HepG2 (cell line): ENCODE measurements around the gene WDR82.

Source experiments
- ATF1 ChIP-seq: IDR thresholded peaks from 2 replicates; pipeline ENCODE4 v1.6.1; 2016; ENCODE audit warnings: mild to moderate bottlenecking, control low read depth
- CHD2 ChIP-seq: IDR thresholded peaks from 2 replicates; pipeline ENCODE4 v1.6.1; 2011; ENCODE audit warnings: low read depth, low read length, improper control_type of control experiment
- ESRRA ChIP-seq: sonication (generic); formaldehyde crosslinking; IDR thresholded peaks from 2 replicates; pipeline ENCODE4 v1.5.1; 2020; ENCODE audit warnings: mild to moderate bottlenecking, low read depth, missing genetic modification reagents
- POLR2A ChIP-seq, 2 experiments: IDR thresholded peaks; 2 replicates each; pipeline ENCODE4 v1.6.1; 2011; ENCODE audit warnings: low read depth in 2 of 2, low read length in 2 of 2, mild to moderate bottlenecking in 1 of 2, moderate library complexity in 1 of 2; ENCODE audit not compliant: insufficient read depth in 1 of 2
- ZNF138 ChIP-seq: sonication (generic); formaldehyde crosslinking; IDR thresholded peaks from 2 replicates; pipeline ENCODE4 v1.5.0; 2020; ENCODE audit warnings: mild to moderate bottlenecking, low read depth, missing genetic modification reagents
- TF ChIP-seq, protein P1 (sequence below): sonication (generic); formaldehyde crosslinking; IDR thresholded peaks from 2 replicates; pipeline ENCODE4 v1.4.0; 2020; ENCODE audit warnings: missing genetic modification reagents
- TF ChIP-seq, protein P2 (sequence below): sonication (generic); formaldehyde crosslinking; IDR thresholded peaks from 2 replicates; pipeline ENCODE4 v1.5.0; 2020; ENCODE audit warnings: mild to moderate bottlenecking, missing genetic modification reagents, moderate library complexity

DNA sequence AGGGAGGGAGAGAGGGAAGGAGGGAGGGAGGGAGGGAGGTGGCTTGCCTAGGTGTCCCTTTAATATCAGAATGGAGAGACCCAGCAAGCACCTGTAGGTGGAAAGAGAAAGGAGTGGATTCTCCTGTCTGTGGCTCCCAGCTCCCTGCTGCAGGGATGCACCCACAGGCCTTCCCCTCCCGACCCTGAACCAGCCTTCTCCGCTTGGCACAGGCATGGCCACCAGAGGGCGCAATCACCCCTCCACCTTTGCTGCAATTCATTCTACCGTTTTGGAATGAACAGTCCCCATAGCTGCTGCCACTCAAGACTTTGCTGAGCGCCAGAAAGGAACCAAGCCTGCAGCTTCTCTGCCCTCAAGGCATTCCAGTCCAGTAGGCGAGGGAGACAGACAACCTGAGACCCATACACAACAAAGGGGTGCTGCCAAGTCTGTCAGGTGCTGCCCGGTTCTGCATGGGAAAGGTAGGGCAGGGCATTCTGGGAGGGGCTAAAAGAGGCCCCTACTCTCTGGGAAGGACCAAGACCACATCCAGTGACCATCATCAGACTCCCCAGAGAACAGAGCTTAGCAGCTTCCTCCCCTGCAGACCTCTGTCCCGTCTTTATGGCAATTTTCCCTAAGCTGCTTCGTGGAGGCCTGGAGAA lies 57.9 kb downstream of the WDR82 start:
- TF ChIP-seq CHD2 (no peak), ZNF138 (CRISPR knock-in tag) (no peak), ESRRA (no peak), ATF1 (CRISPR knock-in tag) (no peak), POLR2A (IDR thresholded peaks at IDR 0.05; ENCODE audit: insufficient read depth in 1 of 2, low read depth in 2 of 2, low read length in 2 of 2) (no peak)
- TF ChIP-seq, protein P1, sequence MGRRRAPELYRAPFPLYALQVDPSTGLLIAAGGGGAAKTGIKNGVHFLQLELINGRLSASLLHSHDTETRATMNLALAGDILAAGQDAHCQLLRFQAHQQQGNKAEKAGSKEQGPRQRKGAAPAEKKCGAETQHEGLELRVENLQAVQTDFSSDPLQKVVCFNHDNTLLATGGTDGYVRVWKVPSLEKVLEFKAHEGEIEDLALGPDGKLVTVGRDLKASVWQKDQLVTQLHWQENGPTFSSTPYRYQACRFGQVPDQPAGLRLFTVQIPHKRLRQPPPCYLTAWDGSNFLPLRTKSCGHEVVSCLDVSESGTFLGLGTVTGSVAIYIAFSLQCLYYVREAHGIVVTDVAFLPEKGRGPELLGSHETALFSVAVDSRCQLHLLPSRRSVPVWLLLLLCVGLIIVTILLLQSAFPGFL (CRISPR knock-in tag) = no peak
- TF ChIP-seq, protein P2, sequence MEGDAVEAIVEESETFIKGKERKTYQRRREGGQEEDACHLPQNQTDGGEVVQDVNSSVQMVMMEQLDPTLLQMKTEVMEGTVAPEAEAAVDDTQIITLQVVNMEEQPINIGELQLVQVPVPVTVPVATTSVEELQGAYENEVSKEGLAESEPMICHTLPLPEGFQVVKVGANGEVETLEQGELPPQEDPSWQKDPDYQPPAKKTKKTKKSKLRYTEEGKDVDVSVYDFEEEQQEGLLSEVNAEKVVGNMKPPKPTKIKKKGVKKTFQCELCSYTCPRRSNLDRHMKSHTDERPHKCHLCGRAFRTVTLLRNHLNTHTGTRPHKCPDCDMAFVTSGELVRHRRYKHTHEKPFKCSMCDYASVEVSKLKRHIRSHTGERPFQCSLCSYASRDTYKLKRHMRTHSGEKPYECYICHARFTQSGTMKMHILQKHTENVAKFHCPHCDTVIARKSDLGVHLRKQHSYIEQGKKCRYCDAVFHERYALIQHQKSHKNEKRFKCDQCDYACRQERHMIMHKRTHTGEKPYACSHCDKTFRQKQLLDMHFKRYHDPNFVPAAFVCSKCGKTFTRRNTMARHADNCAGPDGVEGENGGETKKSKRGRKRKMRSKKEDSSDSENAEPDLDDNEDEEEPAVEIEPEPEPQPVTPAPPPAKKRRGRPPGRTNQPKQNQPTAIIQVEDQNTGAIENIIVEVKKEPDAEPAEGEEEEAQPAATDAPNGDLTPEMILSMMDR (CRISPR knock-in tag) = peak; percentile 94
